NCI-H2227 (cell line): ENCODE measurements around the gene LRCH4.
"Not testable (repeated sequence)": the region's sequence is repeated elsewhere in the genome, so short reads cannot be mapped to it uniquely, and the experiment has no call there.

Source experiments
- DNase-seq: peaks from one replicate; lab custom pipeline; 2025; ENCODE audit not compliant: unreplicated experiment; lab: John Stamatoyannopoulos, UW

LRCH4 gene

DNA sequence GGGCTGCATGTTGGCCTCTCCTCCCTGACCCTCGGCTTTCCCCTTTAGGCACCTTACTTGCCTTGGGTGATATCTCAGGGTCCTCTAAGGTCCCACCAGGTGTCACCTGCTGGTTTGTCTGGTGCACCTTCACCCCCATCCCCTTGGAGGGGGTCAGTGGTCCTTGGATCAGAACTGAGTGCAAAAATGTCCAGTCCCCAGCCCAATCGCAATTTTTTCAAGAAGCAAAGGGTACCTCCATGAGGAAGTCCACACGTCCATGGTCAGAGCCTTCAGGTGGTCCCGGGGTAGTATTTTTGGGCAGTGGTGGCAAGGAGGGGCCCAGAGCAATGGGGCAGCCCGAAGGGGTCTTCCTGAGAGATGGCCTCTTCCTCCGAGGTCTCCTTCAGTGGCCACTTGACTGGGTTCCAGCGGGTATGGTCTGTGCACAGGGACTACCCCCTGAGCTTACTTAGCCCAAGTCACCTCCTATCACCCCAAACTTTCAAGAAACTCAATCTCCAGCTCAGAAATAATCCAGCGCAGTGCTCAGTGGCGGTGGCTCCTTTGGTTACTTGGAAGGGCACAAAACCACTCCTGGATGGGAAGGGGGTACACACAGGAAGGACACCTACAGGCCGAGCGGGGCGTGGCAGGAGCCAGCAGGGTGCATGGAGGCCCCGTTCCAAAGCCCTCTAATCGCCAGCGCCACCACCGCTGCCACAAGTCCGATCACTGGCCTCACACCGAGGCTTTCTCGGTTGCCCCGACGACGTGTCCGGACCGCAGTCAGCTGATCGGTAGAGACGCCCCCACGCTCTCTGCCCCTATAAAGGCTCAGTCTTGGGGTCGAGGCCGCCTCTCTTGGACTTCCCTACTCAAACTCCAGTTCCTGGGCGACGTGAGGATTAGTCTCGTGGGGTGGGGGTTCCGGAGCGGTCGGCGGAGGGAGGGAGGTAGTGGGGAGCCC is 16.8 kb downstream of the LRCH4 start:
- DNase-seq = no peak

DNA sequence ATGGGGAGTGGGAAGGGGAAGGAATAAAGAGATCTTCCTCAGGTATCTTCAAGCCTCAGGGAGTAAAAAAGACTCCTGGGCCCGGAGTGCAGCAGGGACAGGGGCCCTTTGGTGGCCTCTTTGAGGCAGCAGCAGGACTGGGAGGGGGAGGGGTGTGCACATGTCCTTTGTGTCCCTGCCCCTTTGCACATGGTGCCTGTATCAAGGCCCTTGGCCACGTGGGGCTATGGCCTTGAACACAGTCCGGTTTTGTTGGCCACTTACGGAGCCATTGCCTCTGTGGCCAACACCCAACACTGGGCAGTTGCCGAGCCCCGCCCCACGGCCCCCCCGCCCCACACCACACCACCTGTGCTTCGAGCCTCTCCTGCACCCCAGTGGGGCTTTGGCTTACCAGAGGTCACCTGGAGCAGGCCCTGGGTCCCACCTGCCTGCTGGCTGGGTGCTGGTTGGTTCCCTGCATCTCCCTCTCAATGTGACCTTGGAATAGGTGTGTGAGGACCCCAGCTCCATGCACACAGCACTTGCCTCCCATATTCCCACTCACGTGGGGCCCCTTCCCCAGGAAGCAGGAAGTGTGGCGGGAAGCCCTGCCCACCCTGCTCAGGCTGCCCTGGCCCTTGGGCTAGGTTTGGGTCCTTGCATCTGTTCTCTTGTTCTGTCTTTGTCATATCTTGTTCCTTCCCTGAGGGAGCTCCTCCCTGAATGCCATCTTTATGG is 17.6 kb downstream of the LRCH4 start:
- DNase-seq = no peak

DNA sequence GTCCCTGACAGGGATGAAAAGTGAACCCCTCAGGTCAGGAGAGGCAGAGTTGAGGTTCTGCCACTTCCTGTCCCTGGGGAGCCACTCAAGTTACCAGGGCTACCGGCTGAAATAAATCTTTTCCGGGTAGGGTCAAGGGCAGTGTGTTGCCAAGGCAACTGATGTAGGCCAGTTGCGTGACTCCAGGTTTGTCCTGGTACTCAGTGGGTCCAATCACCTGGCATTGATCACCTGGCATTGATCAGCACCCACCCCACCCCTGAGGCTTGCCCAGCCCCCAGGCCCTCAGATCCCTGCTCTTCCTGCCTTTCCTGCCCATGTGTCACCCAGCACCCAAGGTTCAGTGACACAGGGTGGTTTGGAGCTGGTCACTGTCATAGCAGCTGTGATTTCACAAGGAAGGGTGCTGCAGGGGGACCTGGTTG is 18.2 kb downstream of the LRCH4 start:
- peak; percentile 50 for DNase-seq

DNA sequence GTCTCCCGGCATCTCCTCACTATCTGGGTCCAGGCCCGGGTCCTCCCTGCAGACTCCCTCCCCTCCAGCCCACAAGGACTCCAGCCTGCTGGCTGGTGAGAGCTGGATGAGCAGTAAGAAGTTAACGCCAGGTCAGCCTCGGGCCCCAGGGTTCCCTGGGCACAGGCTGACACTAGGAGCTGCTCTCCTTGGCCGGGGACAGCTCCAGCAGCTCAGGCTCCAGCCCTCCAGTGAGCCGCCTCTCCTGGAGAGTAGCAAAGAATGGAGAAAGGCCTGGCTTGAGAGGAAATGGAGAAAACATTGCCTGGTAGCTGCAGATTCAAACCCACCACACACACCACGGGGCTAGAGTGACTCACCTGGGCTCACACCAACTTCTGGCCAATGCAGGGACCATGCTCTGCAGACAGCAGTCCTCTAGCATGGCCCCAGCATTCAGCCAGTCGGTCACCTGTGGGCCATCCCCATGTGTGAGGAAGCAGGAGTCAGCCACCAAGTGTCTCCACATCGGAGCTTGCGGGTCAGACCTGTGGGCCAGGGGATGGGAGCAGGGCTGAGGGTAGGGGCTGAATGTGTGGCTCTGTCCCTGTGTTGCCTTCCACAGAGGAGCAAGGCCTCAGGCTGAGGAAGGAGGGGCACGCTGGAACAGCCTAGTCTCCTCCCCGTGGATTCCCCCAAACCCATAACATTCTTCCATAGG is 18.7 kb downstream of the LRCH4 start:
- no peak for DNase-seq

DNA sequence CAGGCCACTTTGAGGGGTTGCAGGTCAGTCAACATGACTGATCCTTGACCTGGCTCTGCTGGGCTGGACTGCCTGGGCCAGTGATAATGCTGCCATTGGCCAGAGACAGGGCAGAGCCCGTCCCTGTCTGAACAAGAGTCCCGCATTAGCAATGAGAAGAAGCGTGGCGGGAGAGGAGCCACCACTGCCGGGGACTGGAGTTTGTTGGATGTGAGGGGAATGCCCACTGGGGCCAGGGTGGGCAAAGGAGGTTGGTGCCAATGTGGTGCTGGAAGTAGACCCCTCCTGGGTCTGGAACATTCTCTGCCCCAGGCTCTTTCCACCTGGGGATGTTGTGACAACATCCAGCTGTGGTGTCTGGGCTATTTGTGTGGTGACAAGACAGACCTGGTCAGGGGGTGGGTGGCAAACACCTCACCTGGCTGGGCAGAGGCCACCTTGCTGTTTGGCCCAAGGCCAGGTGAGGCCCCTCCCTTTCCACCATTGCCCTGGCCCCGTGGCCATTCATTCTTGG is 19.9 kb downstream of the LRCH4 start:
- DNase-seq = no peak

DNA sequence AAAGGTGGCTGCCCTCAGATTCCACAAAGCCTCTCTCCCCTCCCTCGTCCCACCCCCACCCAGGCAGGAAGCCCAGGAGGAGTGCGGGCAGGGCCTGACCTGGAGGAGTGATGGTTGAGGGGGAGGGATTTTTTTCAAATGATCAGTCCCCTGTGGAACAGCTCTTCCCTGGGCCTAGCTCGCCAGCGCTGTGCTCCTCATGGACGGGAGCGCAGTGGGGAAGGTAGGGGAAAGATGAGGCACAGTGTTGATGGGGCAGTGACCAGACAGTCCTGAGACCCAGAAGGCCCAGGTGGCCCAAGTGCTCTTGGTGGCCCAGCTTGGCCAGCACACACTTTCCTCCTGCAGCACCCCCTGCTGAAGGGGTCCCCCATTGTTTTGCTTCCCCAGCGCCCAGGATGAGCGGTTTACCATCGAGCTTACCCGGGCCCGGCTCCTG is 20.8 kb downstream of the LRCH4 start:
- no peak for DNase-seq

DNA sequence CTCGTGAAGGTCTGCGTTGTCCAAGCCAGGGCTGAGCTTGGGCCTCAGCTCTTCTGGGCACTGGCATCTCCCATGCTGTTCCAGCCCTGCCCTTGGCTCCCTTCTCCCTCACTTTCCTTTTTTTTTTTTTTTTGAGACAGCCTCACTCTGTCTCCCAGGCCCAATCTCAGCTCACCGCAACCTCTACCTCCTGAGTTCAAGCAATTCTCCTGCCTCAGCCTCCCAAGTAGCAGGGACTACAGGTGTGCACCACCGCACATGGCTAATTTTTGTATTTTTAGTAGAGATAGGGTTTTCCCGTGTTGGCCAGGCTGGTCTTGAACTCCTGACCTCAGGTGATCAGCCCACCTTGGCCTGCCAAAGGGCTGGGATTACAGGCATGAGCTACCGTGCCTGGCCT is 21.5 kb downstream of the LRCH4 start:
- DNase-seq = not testable (repeated sequence)

DNA sequence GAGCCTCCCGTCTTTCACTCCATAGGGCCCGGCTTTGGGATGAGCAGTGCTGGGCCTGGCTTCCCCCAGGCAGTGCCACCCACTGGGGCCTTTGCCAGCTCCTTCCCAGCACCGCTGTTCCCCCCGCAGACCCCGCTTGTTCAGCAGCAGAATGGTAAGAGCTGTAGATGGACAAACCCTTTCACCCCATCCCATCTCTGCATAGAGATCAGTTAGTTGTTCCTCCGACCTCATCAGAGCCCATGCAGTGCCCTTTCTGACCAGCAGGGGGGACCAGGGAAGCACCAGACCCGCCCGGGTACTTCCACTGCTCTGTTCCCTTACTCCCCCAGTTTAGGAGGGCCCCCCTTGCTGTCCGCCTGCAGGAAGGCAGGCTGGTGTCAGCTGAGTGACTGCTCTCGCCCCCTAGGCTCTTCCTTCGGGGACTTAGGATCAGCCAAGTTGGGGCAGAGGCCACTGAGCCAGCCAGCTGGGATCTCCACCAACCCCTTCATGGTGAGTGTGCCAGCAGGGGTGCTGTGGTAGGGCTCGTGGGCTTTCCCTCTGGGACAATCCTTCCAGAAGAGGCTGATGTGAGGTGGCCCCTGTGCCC is 22.0 kb downstream of the LRCH4 start:
- peak; percentile 76 for DNase-seq

DNA sequence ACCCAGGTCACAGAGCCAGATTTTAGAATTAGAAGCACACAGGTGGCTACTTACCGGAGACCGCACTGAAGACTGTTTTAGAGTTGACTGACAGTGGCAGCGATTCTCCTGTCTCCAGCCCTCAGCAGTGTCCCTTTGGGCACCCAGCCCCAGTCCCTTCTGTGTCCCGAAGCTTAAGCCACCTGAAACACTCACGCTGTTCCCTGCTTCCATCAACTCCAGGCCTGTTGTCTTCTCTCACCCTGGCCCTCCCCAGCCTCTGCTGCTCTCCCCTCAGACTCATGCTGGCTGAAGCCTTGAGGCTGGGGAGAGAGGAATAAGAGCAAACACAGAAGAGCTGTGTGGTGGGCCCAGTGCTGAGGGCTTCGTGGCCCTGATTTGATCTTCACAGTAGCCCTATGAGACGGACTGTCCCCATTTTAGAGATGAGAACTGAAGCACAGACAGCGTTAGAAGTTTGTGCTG is 22.8 kb downstream of the LRCH4 start:
- no peak for DNase-seq

DNA sequence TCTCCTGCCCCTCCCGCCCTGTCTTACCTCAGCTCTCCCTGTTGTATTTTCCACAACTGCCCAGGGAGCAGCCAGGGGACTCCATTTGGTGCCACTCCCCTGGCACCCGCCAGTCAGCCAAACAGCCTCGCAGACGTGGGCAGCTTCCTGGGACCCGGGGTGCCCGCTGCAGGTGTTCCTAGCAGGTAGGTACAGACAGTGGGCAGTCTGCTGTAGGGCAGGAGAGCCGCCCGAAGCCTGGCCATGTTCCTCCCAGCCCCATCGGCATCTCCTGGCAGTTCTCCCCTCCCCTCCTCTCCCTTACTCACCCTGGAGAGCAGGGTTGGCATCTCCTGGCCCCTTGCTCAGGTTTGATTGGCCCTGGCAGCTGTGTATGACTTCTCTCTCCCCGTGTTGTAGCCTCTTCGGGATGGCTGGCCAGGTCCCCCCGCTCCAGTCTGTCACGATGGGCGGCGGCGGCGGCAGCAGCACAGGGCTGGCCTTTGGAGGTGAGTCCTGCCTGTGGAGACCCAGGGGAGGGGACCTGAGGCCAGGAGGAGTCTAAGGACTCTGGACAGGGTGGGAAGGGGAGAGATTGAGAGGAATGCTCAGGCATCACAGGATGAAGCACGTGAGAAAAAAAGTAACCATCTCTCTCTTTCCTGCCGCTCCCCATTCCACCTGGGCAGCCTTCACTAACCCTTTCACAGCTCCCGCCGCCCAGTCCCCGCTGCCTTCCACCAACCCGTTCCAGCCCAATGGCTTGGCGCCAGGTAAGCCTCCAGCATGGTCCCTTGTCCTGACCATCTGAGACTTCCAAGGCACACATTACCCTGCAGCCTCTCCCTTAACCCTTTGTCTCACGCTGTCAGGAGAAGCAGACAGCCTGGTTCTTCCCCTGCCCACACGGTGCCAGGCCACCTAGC is 23.5 kb downstream of the LRCH4 start:
- DNase-seq = no peak

DNA sequence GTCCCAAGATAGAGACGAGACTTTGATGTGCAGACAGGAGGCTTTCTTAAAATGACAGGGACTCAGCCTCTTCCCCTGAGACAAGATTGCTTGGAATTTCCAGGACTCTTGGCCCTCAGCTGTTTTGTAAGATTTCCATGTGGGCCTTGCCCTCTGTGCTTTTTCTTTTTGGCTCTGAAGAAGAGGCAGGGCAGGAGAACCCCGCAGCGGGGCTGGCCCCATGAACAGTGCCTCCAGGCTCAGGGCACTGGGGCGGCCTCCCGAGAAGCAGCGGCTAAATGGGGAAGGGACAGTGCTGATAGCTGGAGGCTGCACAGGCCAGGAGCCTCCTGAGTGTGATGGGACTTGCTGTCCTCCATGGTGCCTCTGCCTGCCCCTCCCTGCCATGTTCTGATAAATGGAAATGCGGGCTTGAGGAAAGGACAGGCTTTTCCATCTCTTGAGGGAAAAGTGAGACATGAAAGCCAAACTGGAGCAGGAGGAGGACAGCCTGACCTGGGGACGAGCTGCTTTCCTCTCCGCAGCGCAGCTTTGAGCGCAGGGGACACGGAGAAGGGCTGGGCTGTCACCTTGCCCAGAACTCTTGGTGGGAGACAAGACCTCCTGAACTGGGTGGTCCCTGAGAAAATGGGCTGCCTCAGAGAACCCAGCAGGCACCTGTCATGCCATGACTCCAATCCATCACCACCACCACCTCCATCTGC is 24.3 kb downstream of the LRCH4 start:
- DNase-seq = no peak

DNA sequence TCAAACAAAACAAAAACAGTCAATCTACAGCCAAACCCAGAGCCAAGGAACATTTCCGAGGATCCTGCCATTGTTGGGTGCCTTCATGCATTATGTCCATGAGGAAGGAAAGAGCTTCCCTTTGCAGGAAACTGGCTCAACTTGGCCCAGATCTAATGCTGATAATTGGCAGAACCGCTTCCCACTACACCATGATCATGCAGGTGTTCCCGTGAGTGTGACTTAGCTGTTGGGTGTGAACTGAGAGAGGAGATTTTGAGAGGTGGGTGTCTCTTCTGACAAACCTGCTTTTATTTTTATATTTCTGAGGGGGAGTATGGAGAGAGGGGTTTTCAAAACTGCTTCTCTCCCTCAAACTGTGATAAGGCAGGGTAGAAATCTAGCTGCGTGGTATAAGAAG is 26.8 kb downstream of the LRCH4 start:
- no peak for DNase-seq

DNA sequence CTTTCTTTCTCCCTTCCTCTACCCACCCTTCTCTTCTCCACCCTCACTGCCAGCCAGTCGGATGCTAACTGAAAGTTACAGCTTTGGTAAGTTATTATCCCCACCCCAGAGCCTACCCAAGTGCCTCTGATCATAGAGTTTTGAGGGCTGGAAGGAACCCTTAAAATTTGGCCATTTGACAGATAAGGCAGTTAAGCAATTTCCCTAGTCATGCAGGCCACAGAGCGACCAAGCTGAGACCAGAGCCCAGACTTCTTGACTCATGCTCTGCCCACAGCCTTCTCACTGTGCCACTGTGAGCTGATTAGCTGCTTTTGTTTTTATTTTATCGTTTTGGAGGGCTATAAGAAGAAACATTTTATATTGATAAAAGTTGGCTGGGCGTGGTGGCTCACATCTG is 29.4 kb downstream of the LRCH4 start:
- no peak for DNase-seq

DNA sequence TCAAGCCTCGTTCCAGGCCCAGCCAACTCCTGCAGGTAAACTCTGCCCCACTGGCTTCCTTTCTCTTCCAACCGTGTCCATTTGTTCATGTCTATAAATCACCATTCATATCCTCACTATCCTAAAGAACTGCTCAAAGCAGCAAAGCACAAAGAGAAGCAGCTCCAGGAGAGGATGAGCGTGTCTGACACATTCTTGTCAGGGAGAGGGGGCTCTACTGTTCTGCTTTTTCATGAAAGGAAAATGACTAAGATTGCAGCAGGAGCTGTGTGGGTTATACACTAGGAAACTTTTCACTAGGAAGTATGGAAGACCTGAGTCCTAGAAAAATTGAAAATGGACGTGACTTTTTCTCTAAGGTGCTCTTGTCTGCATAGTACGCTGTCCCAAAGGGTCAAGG is 30.2 kb downstream of the LRCH4 start:
- no peak for DNase-seq

DNA sequence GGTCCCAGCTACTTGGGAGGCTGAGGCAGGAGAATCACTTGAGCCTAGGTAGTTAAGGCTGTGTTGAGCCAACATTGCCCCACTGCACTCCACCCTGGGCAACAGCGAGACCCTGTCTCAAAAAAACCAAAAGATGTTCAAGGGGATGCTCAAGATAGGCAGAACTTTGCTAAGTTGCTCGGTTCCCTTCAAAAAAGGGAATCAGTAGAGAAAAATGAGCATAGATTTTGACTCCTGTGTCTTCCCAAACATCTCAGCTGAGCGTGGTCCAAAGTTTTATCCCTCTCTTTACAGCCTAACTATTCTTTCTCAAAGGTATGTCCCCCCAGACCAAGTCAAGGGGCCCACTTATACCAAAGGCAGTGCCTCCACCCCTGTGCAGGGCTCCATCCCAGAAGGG is 32.9 kb downstream of the LRCH4 start:
- DNase-seq = no peak

DNA sequence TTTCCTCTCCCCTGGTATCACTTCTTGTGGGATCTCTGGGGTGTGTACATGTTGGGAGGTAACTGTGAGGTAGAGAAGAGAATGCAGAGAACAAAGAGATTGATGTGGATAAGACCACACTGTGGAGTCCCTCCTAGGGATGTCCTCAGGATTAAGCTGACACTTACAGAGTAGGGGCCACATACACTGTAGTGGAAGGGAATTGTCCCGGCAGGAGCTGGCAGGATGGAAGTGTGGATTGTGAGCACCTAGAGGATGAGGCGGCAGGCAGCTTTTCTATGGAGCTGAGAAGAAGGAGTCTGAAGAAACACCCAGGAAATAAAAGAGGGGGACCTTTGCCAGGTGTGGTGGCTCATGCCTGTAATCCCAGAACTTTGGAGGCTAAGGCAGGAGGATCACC is 33.4 kb downstream of the LRCH4 start:
- no peak for DNase-seq

DNA sequence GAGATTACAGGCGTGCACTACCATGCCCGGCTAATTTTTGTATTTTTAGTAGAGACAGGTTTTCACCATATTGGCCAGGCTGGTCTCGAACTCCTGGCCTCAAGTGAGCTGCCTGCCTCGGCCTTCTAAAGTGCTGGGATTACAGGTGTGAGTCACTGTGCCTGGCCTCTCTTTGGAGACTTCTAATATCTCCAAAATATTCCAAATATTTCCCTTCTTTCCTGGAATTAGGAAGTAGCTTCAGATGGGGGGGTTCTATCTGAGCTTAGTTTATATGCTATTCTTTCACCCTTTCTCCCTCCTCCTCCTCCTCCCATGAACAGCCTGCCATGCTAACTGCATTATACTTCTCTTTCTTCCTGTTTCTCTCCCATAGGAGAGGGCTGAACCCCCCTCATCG is 37.5 kb downstream of the LRCH4 start:
- DNase-seq = not testable (repeated sequence)

DNA sequence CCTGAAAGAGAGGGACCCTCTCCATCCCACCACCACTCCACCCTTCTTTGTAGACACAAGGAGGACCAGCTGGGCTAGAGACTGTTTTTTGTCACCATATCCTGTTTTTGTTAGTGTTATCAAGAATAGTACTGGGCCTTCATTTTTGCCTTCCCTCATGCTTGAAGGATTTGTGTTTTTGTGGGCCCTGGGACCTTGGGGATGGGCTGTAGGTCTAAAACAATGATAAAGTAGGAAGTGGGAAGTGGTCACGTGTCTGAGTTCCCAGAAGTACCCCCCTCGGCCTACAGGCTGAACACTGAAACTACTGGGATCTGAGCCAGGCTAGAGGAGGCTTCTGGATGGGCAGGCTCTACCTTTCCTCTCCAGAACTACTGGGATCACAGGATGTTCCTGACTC is 38.1 kb downstream of the LRCH4 start:
- peak; percentile 20 for DNase-seq
